Adrenal gland (tissue), 12 donors: ENCODE results near the gene AGAP1. TPM values are rescaled to one million over a fixed set of nuclear protein-coding genes. Genes with fewer than 3 reads are reported as not detected.

Experiments
- DNase-seq, 7 donors: peaks; one replicate each; pipeline ENCODE4 v3.0.0-alpha.2; 2019 to 2020
- H3K27ac ChIP-seq, 5 donors: fragments of 200-600 bp; sonication (generic) in 4 of 5; 1 replicate in 3 of 5; 2 replicates in 2 of 5; pipeline versions ENCODE4 v1.5.1 to v1.8.0; 2016 to 2020; ENCODE audit warnings: mild to moderate bottlenecking in 1 of 5
- H3K27me3 ChIP-seq: fragments of 200-600 bp; 2 replicates; pipeline ENCODE4 v1.8.0; 2021
- H3K36me3 ChIP-seq, 2 donors: fragments of 200-600 bp; replicated peaks in 1 of 2; 1 replicate in 1 of 2; 2 replicates in 1 of 2; pipeline versions ENCODE4 v1.5.1 to v1.8.0; 2018 to 2022
- H3K4me1 ChIP-seq, 2 donors: fragments of 200-600 bp; replicated peaks in 1 of 2; 1 replicate in 1 of 2; 2 replicates in 1 of 2; pipeline versions ENCODE4 v1.5.1 to v1.8.0; 2018 to 2021
- H3K4me3 ChIP-seq, 4 donors: fragments of 200-600 bp; sonication (generic) in 3 of 4; one replicate each; pipeline ENCODE4 v1.5.1; 2016 to 2018
- H3K9me3 ChIP-seq, 3 donors: fragments of 200-600 bp; sonication (generic) in 1 of 3; replicated peaks in 1 of 3; 1 replicate in 2 of 3; 2 replicates in 1 of 3; pipeline versions ENCODE4 v1.5.1 to v1.8.0; 2016 to 2021
- POLR2A ChIP-seq, 2 donors: fragments of 450-650 bp; IDR thresholded peaks; one replicate each; pipeline ENCODE4 v1.6.1; 2017; ENCODE audit warnings: antibody characterized with exemption in 2 of 2, mild to moderate bottlenecking in 2 of 2, moderate library complexity in 1 of 2
- WGBS, 4 donors: extraction: QIAGEN DNeasy Blood & Tissue Kit in 2 of 4; methylation state at CpG; one replicate each; pipeline versions ENCODE4 v1.1.5 to v1.1.7; 2013 to 2017; 5-methylcytosine and 5-hydroxymethylcytosine counted together
- intact Hi-C, 2 donors: fragments of 100-400 bp; cut with DNase I; formaldehyde crosslinking; loops; one replicate each; pipeline versions ENCODE4 v1.14.1 to v1.15.0; 2022 to 2023
- polyA plus RNA-seq, 3 donors: library from polyadenylated mRNA; stranded (reverse); fragments of 200-250 nt in 2 of 3; fragments of 350-450 nt in 1 of 3; fragmentation: Illumina TruSeq in 1 of 3; extraction: RNeasy Lipid Tissue Mini Kit (QIAGEN cat#74804) in 1 of 3; gene quantifications; one replicate each; pipeline ENCODE4 v1.2.3, GENCODE V29; 2013 to 2014
- total RNA-seq, 9 donors: library from RNA; depleted of rRNA in 4 of 9; stranded (reverse); fragments of >200 nt in 4 of 9; fragments of 120-200 nt in 1 of 9; fragmentation: NEBNext Ultra II Directional in 1 of 9; extraction: Animal tissue kit (Norgen Biotek cat#: 25700) in 1 of 9; gene quantifications; one replicate each; pipeline versions ENCODE4 v1.1.0 to v1.2.4, GENCODE V29; 2013 to 2023
- TF ChIP-seq, protein P1 (sequence below), 6 experiments: fragments of 450-650 bp in 4 of 6; fragments of 200-600 bp in 2 of 6; sonication (generic) in 1 of 6; IDR thresholded peaks; 1 replicate in 5 of 6; 2 replicates in 1 of 6; pipeline versions ENCODE4 v1.5.1 to v1.8.0; 2016 to 2021; ENCODE audit warnings: antibody characterized with exemption in 6 of 6, mild to moderate bottlenecking in 2 of 6, moderate library complexity in 1 of 6
- donor health status: healthy with polysubstance abuse.
- donor health status: Bipolar disorder and iron deficiency.
- donor health status: DM: yes; HTN: yes; CAD: no.
- donor health status: DM: no; HTN: no; CAD: no.
- donor health status: DM: no; HTN: no; CAD: no.
- donor health status: DM: yes; HTN: yes; CAD: no.

The AGAP1 gene
- total and polyA plus RNA-seq, 12 donors = 5.3 to 29.6 (median 17.7) TPM

DNA sequence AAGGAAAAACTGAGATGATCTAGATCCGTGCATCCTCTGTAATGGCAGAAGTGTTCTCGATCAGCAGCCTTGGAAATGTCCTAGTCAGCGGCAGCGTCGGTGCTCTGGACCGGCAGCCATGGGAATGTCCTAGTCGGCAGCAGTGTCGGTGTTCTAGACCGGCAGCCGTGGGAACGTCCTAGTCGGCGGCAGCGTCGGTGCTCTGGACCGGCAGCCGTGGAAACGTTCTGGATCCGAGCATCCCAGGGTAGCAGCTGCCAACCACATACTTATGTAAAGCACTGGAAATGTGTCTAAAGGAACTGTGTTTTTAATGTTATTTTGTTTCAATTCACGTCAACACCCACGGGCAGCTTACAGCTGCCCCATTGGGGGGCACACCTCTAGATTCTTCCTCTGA is 615.6 kb downstream of the AGAP1 start:
- H3K4me1 ChIP-seq = peaks cover 0 to 7% of the 10 kb centered on the region in 2 donors
- H3K9me3 ChIP-seq = no peaks in the 10 kb centered on the region
- no peaks in the 10 kb centered on the region for H3K36me3 ChIP-seq
- no peak for TF ChIP-seq POLR2A (IDR thresholded peaks at IDR 0.05)
- TF ChIP-seq, protein P1, sequence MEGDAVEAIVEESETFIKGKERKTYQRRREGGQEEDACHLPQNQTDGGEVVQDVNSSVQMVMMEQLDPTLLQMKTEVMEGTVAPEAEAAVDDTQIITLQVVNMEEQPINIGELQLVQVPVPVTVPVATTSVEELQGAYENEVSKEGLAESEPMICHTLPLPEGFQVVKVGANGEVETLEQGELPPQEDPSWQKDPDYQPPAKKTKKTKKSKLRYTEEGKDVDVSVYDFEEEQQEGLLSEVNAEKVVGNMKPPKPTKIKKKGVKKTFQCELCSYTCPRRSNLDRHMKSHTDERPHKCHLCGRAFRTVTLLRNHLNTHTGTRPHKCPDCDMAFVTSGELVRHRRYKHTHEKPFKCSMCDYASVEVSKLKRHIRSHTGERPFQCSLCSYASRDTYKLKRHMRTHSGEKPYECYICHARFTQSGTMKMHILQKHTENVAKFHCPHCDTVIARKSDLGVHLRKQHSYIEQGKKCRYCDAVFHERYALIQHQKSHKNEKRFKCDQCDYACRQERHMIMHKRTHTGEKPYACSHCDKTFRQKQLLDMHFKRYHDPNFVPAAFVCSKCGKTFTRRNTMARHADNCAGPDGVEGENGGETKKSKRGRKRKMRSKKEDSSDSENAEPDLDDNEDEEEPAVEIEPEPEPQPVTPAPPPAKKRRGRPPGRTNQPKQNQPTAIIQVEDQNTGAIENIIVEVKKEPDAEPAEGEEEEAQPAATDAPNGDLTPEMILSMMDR (IDR thresholded peaks at IDR 0.05) = no peak
- no peak for DNase-seq
- no peak overlapping the region for H3K27ac ChIP-seq
- intact Hi-C loops = no loop called here
- no peak overlapping the region for H3K4me3 ChIP-seq
- no peaks in the 10 kb centered on the region for H3K27me3 ChIP-seq
- WGBS, 4 donors = 95 to 97% (median 96%) methylated on average over 21 of the region's 21 CpGs

DNA sequence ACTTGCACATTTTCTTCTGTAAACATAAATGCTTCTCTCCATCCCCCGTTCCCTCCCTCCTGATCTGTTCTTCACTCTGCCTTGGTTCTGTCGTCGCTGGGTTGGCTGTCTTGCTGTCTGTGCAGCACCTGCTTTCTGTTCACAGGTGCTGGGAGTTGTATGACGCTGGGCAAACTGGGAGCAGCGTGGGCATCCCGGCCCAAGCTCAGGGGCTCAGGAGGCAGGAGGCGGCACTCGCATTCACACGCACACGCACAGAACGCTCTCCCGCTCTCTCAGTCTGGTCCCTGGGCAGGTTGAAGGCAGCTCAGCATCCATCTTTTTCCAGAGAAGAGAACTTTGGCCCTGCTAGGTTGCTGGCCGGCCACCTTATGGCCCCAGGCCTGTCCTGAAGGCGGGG is 618.6 kb downstream of the AGAP1 start:
- Histone ChIP-seq H3K4me1 (peaks cover 0 to 7% of the 10 kb centered on the region in 2 donors), H3K9me3 (no peaks in the 10 kb centered on the region), H3K4me3 (no peak overlapping the region), H3K27ac (no peak overlapping the region), H3K36me3 (no peaks in the 10 kb centered on the region), H3K27me3 (no peaks in the 10 kb centered on the region)
- intact Hi-C loops = no loop called here
- 85 to 92% (median 89%) methylated on average over 10 to 14 of the region's 14 CpGs for WGBS, 4 donors
- no peak for TF ChIP-seq POLR2A (IDR thresholded peaks at IDR 0.05)
- TF ChIP-seq, protein P1 (IDR thresholded peaks at IDR 0.05) = no peak
- no peak for DNase-seq

DNA sequence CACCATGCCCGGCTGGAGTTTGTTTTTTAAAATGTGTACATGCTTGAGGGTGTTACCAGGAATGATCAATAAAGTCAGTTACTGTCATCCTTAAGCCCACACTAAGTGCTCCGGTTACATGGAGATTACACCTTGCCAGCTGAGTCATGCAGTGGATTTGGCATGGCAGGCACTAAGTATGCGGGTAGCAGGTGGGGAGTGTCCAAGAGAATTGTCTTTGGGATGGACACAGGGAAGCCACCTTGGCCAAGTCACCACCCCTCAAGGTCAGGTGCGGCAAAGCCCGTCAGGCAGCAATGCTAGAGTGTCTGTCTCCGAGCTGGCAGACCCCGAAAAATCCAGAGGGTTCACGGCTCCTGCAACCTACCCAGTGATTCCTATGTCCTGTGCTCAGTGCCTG is 619.6 kb downstream of the AGAP1 start:
- no peaks in the 10 kb centered on the region for H3K9me3 ChIP-seq
- intact Hi-C loops = no loop called here
- TF ChIP-seq POLR2A (IDR thresholded peaks at IDR 0.05) = no peak
- TF ChIP-seq, protein P1 (IDR thresholded peaks at IDR 0.05) = no peak
- no peaks in the 10 kb centered on the region for H3K36me3 ChIP-seq
- WGBS, 4 donors = 86 to 97% (median 95%) methylated on average over 3 to 8 of the region's 8 CpGs
- no peak for DNase-seq
- H3K4me3 ChIP-seq = no peak overlapping the region
- H3K27me3 ChIP-seq = no peaks in the 10 kb centered on the region
- H3K4me1 ChIP-seq = no peaks in the 10 kb centered on the region
- H3K27ac ChIP-seq = no peak overlapping the region

DNA sequence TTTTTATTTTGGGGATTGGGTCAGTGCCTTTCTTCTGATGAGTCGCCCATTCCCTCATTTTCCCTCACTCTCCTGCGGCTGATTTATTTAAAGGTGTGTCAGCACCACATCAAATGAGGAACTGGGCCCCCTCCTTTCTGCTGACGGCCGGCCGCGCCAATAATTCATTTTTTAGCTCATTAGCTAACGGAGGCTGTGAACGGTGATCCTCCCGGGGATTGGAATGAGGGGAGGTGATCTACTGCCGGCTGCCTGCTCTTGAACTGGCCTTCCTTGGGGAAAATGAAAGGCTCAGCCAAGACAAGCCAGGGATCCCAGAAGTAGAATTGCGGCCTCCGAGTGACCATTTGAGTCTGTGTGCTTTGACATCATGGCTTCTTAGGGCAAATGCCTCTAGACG is 620.1 kb downstream of the AGAP1 start:
- Histone ChIP-seq H3K27ac (no peak overlapping the region), H3K4me1 (no peaks in the 10 kb centered on the region), H3K9me3 (no peaks in the 10 kb centered on the region), H3K36me3 (no peaks in the 10 kb centered on the region), H3K27me3 (no peaks in the 10 kb centered on the region), H3K4me3 (no peak overlapping the region)
- WGBS, 4 donors = 89 to 95% (median 90%) methylated on average over 9 to 13 of the region's 13 CpGs
- intact Hi-C loops = no loop called here
- DNase-seq = no peak
- TF ChIP-seq, protein P1 (IDR thresholded peaks at IDR 0.05) = no peak
- TF ChIP-seq POLR2A (IDR thresholded peaks at IDR 0.05) = no peak
